HepG2 (cell line): ENCODE data around the gene ITGB3. TPM values are rescaled to one million over a fixed set of nuclear protein-coding genes. Genes with fewer than 3 reads are reported as not detected.

Experiments
- ATAC-seq: fragments of 200-7000 bp; cut with Tn5 transposase; 3 replicates; pipeline ENCODE4 v1.9.1; 2020; ENCODE audit warnings: mild to moderate bottlenecking, moderate library complexity
- BruUV-seq: library from RNA; stranded (reverse); fragments of 400-500 nt; replicated peaks from 2 replicates; lab custom pipeline; 2021; lab: Mats Ljungman, UMichigan
- CTCF ChIA-PET: fragments of 300-600 bp; formaldehyde crosslinking; extraction: SDS; loops from one replicate; lab custom pipeline; 2021; ENCODE audit warnings: low total read pairs, inconsistent platforms, low intra/inter-chr PET ratio; lab: Yijun Ruan, JAX
- POLR2A ChIA-PET: fragments of 350-600 bp; sonication (Branson Sonifier 250); formaldehyde crosslinking; loops from one replicate; lab custom pipeline; 2020; ENCODE audit warnings: antibody characterized with exemption, inconsistent platforms; lab: Yijun Ruan, JAX
- DNase-seq: peaks from one replicate; pipeline ENCODE4 v3.0.0-alpha.2; 2015; ENCODE audit warnings: low spot score
- FAIRE-seq: peaks from 3 replicates; lab custom pipeline; 2011; peaks lifted over from hg19 to GRCh38; lab: Jason Lieb, UNC
- H2AFZ ChIP-seq: one replicate; pipeline ENCODE4 v1.6.1; 2011; ENCODE audit warnings: low read length, inconsistent platforms
- H3K27ac ChIP-seq: fragments of 300-600 bp; 3 replicates; pipeline ENCODE4 v1.8.0; 2011; ENCODE audit warnings: mixed run types, mild to moderate bottlenecking, mixed read lengths, low read length, inconsistent platforms; ENCODE audit not compliant: insufficient read depth; ENCODE audit errors: extremely low read length
- H3K27me3 ChIP-seq, 2 experiments: fragments of 200-600 bp in 1 of 2; 2 replicates in 1 of 2; 3 replicates in 1 of 2; pipeline versions ENCODE4 v1.6.0 to v1.8.0; 2011; ENCODE audit warnings: low read length in 2 of 2, mild to moderate bottlenecking in 2 of 2, moderate library complexity in 2 of 2, inconsistent platforms in 1 of 2; ENCODE audit not compliant: insufficient read depth in 2 of 2, control insufficient read depth in 1 of 2
- H3K36me3 ChIP-seq, 2 experiments: fragments of 200-600 bp in 1 of 2; replicated peaks in 1 of 2; 2 replicates in 1 of 2; 3 replicates in 1 of 2; pipeline versions ENCODE4 v1.5.1 to v1.8.0; 2011; ENCODE audit warnings: low read length in 2 of 2, inconsistent platforms in 1 of 2; ENCODE audit not compliant: insufficient read depth in 2 of 2, control insufficient read depth in 1 of 2
- H3K4me1 ChIP-seq: 2 replicates; pipeline ENCODE4 v1.5.1; 2012; ENCODE audit warnings: low read length, inconsistent platforms; ENCODE audit not compliant: insufficient read depth
- H3K4me2 ChIP-seq: 2 replicates; pipeline ENCODE4 v1.6.0; 2011; ENCODE audit warnings: low read depth, low read length, inconsistent platforms
- H3K4me3 ChIP-seq, 3 experiments: fragments of 200-600 bp in 1 of 3; sonication (generic), shearing (Covaris generic) in 1 of 3; replicated peaks in 1 of 3; 2 replicates each; pipeline ENCODE4 v1.5.1; 2011 to 2016; ENCODE audit warnings: low read length in 3 of 3, inconsistent platforms in 2 of 3, low read depth in 2 of 3, mild to moderate bottlenecking in 2 of 3, control low read depth in 1 of 3, mixed read lengths in 1 of 3; ENCODE audit not compliant: insufficient read depth in 1 of 3
- H3K79me2 ChIP-seq: one replicate; pipeline ENCODE4 v1.6.1; 2011; ENCODE audit warnings: low read length, inconsistent platforms; ENCODE audit not compliant: insufficient read depth
- H3K9ac ChIP-seq: 2 replicates; pipeline ENCODE4 v1.6.0; 2011; ENCODE audit warnings: mild to moderate bottlenecking, low read depth, low read length, inconsistent platforms; ENCODE audit not compliant: insufficient read depth
- H3K9me3 ChIP-seq: 2 replicates; pipeline ENCODE4 v1.5.1; 2012; ENCODE audit warnings: mild to moderate bottlenecking, low read length
- H4K20me1 ChIP-seq: 2 replicates; pipeline ENCODE4 v1.6.0; 2011; ENCODE audit warnings: inconsistent platforms, mild to moderate bottlenecking, low read length, moderate library complexity; ENCODE audit not compliant: insufficient read depth
- HOXD1 ChIP-seq: sonication (generic); formaldehyde crosslinking; IDR thresholded peaks from 2 replicates; pipeline ENCODE4 v1.5.0; 2020; ENCODE audit warnings: missing genetic modification reagents
- RBM22 ChIP-seq: fragments of 200-400 bp; formaldehyde crosslinking; optimal IDR thresholded peaks from 2 replicates; pipeline ENCODE3; 2017; ENCODE audit warnings: mild to moderate bottlenecking, low read length, moderate library complexity
- XBP1 ChIP-seq: sonication (generic); formaldehyde crosslinking; IDR thresholded peaks from 2 replicates; pipeline ENCODE4 v1.5.0; 2020; ENCODE audit warnings: missing genetic modification reagents
- ZKSCAN5 ChIP-seq: sonication (generic); formaldehyde crosslinking; IDR thresholded peaks from 2 replicates; pipeline ENCODE4 v1.5.1; 2020; ENCODE audit warnings: mild to moderate bottlenecking, missing genetic modification reagents
- ZNF33A ChIP-seq: sonication (generic); formaldehyde crosslinking; IDR thresholded peaks from 2 replicates; pipeline ENCODE4 v1.5.1; 2020; ENCODE audit warnings: missing genetic modification reagents, mild to moderate bottlenecking, moderate library complexity, borderline replicate concordance
- ZNF460 ChIP-seq: sonication (generic); formaldehyde crosslinking; IDR thresholded peaks from 2 replicates; pipeline ENCODE4 v1.5.1; 2020; ENCODE audit warnings: missing genetic modification reagents, mild to moderate bottlenecking, borderline replicate concordance
- ZNF546 ChIP-seq: sonication (generic); formaldehyde crosslinking; conservative IDR thresholded peaks from 2 replicates; pipeline ENCODE4 v1.8.1; 2023; ENCODE audit warnings: mild to moderate bottlenecking, missing genetic modification reagents
- ZNF629 ChIP-seq: sonication (generic); formaldehyde crosslinking; conservative IDR thresholded peaks from 2 replicates; pipeline ENCODE4 v1.5.0; 2020; ENCODE audit warnings: missing genetic modification reagents
- ZNF652 ChIP-seq: IDR thresholded peaks from 2 replicates; pipeline ENCODE4 v1.6.1; 2016; ENCODE audit warnings: low read depth, borderline replicate concordance
- ZNF746 ChIP-seq: sonication (generic); formaldehyde crosslinking; IDR thresholded peaks from 2 replicates; pipeline ENCODE4 v1.8.0; 2022; ENCODE audit warnings: mild to moderate bottlenecking, missing genetic modification reagents
- WGBS: methylation state at CpG from one replicate; pipeline ENCODE4 v1.1.6; 2017; ENCODE audit warnings: low lambda C conversion rate; 5-methylcytosine and 5-hydroxymethylcytosine counted together
- in situ Hi-C: cut with HindIII; loops from 2 replicates; pipeline ENCODE4 v1.10.0; 2017; ENCODE audit warnings: low pct_unique_long_range_greater_than_20kb; ENCODE audit not compliant: extremely low pct_ligation_motif_present
- intact Hi-C: fragments of 100-400 bp; cut with micrococcal nuclease; formaldehyde crosslinking; loops from one replicate; pipeline ENCODE4 v1.10.0; 2022; ENCODE audit not compliant: unreplicated experiment
- polyA plus RNA-seq, 8 experiments: library from polyadenylated mRNA; depleted of rRNA in 3 of 8; stranded (reverse) in 7 of 8; unstranded in 1 of 8; fragments of >200 nt; fragmentation: Illumina TruSeq in 4 of 8; extraction: Trizol in 4 of 8; gene quantifications; 2 replicates each; pipeline versions ENCODE4 v1.2.1 to v1.2.3, GENCODE V29; 2011 to 2016; ENCODE audit warnings: low read depth in 4 of 8, missing spikeins in 1 of 8, mixed read lengths in 1 of 8; ENCODE audit not compliant: insufficient read depth in 1 of 8
- total RNA-seq, 5 experiments: library from RNA; depleted of rRNA; stranded (reverse); fragments of >200 nt; fragmentation: Illumina TruSeq; extraction: Trizol; gene quantifications; 2 replicates each; pipeline ENCODE4 v1.2.3, GENCODE V29; 2016; ENCODE audit warnings: low read depth in 1 of 5
- TF ChIP-seq, protein P1 (sequence below): IDR thresholded peaks from 2 replicates; pipeline ENCODE4 v1.6.1; 2016; ENCODE audit warnings: mild to moderate bottlenecking, missing biosample characterization, missing genetic modification reagents
- TF ChIP-seq, protein P2 (sequence below): sonication (generic); formaldehyde crosslinking; IDR thresholded peaks from 2 replicates; pipeline ENCODE4 v1.5.1; 2020; ENCODE audit warnings: mild to moderate bottlenecking, missing genetic modification reagents, moderate library complexity
- TF ChIP-seq, protein P3 (sequence below): sonication (generic); formaldehyde crosslinking; IDR thresholded peaks from 2 replicates; pipeline ENCODE4 v1.5.0; 2020; ENCODE audit warnings: mild to moderate bottlenecking, missing genetic modification reagents, borderline replicate concordance

ITGB3 gene
- total and polyA plus RNA-seq, 2 of the 13 experiments (the other 11 are each of a cell fraction or from before 2014, with no cell fraction given) = 0.09 to 0.31 TPM

DNA sequence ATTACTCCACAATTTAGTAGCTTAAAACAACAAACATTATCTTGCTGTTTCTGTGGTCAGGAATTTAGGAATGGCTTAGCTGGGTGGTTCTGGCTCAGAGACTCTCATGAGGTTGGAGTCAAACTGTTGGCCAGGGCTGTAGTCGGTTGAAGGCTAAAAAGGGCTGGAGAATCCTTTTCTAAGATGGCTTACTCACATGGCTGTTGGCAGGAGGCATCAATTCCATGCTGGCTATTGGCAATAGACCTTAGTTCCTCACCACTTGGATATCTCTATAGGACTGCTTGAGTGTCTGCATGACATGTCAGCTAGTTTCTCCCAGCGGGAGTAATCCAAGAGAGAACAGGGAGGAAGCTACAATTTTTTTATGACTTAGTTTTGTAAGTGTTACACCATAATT lies 63.5 kb downstream of the ITGB3 start:
- no peak overlapping the region for H3K4me3 ChIP-seq
- peaks cover 35% of the 10 kb centered on the region for H3K4me1 ChIP-seq
- no peaks in the 10 kb centered on the region for H3K36me3 ChIP-seq
- ATAC-seq (no peak), FAIRE-seq (no peak), DNase-seq (no peak)
- WGBS = 78% methylated on average over 2 of the region's 2 CpGs
- H3K27me3 ChIP-seq = no peaks in the 10 kb centered on the region
- H3K4me2 ChIP-seq = no peak overlapping the region
- H3K9me3 ChIP-seq = peaks cover 6% of the 10 kb centered on the region; the same call in 1 of the 2 replicates
- no peak overlapping the region for H2AFZ ChIP-seq
- H3K27ac ChIP-seq = no peak overlapping the region
- BruUV-seq = no TSS peak
- CTCF ChIA-PET = no interaction called here
- in situ Hi-C loops = loop anchor here (5.0 kb wide), 1 partner anchor 85 kb away; no protein-coding TSS in a partner anchor
- no peak overlapping the region for H3K9ac ChIP-seq
- intact Hi-C loops = loop anchor here (2.0 to 5.0 kb wide), 2 partner anchors 130 to 300 kb away; partner anchors contain the start of gene CDC27
- POLR2A ChIA-PET = no interaction called here
- TF ChIP-seq ZNF546 (CRISPR knock-in tag) (no peak), XBP1 (CRISPR knock-in tag) (no peak), ZNF746 (no peak), HOXD1 (CRISPR knock-in tag) (no peak), ZKSCAN5 (CRISPR knock-in tag) (no peak), ZNF629 (CRISPR knock-in tag) (no peak), ZNF652 (CRISPR knock-in tag) (no peak), ZNF460 (no peak), RBM22 (no peak), ZNF33A (CRISPR knock-in tag) (no peak)
- TF ChIP-seq, protein P1, sequence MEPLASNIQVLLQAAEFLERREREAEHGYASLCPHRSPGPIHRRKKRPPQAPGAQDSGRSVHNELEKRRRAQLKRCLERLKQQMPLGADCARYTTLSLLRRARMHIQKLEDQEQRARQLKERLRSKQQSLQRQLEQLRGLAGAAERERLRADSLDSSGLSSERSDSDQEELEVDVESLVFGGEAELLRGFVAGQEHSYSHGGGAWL (CRISPR knock-in tag) = no peak
- TF ChIP-seq, protein P2, sequence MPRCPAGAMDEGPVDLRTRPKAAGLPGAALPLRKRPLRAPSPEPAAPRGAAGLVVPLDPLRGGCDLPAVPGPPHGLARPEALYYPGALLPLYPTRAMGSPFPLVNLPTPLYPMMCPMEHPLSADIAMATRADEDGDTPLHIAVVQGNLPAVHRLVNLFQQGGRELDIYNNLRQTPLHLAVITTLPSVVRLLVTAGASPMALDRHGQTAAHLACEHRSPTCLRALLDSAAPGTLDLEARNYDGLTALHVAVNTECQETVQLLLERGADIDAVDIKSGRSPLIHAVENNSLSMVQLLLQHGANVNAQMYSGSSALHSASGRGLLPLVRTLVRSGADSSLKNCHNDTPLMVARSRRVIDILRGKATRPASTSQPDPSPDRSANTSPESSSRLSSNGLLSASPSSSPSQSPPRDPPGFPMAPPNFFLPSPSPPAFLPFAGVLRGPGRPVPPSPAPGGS (CRISPR knock-in tag) = no peak
- TF ChIP-seq, protein P3, sequence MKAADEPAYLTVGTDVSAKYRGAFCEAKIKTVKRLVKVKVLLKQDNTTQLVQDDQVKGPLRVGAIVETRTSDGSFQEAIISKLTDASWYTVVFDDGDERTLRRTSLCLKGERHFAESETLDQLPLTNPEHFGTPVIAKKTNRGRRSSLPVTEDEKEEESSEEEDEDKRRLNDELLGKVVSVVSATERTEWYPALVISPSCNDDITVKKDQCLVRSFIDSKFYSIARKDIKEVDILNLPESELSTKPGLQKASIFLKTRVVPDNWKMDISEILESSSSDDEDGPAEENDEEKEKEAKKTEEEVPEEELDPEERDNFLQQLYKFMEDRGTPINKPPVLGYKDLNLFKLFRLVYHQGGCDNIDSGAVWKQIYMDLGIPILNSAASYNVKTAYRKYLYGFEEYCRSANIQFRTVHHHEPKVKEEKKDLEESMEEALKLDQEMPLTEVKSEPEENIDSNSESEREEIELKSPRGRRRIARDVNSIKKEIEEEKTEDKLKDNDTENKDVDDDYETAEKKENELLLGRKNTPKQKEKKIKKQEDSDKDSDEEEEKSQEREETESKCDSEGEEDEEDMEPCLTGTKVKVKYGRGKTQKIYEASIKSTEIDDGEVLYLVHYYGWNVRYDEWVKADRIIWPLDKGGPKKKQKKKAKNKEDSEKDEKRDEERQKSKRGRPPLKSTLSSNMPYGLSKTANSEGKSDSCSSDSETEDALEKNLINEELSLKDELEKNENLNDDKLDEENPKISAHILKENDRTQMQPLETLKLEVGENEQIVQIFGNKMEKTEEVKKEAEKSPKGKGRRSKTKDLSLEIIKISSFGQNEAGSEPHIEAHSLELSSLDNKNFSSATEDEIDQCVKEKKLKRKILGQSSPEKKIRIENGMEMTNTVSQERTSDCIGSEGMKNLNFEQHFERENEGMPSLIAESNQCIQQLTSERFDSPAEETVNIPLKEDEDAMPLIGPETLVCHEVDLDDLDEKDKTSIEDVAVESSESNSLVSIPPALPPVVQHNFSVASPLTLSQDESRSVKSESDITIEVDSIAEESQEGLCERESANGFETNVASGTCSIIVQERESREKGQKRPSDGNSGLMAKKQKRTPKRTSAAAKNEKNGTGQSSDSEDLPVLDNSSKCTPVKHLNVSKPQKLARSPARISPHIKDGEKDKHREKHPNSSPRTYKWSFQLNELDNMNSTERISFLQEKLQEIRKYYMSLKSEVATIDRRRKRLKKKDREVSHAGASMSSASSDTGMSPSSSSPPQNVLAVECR (CRISPR knock-in tag) = no peak
- no peaks in the 10 kb centered on the region for H4K20me1 ChIP-seq
- H3K79me2 ChIP-seq = no peaks in the 10 kb centered on the region
